T-helper 22 cell (primary cell): ENCODE results near the gene MB.

Source experiments
- DNase-seq: peaks from one replicate; pipeline ENCODE4 v3.0.0-alpha.2; 2020; ENCODE audit warnings: low read depth

The MB gene

DNA sequence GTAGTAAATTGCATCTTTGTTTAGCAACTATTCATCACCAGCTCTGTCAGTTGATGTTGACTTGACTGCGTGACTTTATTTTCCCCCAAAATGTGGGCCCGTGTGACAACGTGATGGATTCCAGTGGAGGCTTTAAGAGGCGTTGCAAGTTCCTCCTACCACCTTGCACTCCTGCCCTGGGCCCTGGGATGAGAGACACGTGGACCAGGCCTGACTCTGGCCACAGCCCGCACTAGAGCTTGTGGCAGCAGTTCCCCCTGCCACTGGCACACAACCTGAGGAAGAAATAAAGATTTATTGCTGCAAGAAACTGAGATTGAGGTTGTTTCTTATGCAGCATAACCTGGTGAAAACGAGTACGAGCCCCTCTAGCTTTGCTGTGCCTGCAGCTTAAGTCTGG, 44.6 kb downstream of the MB start:
- DNase-seq, result no peak

DNA sequence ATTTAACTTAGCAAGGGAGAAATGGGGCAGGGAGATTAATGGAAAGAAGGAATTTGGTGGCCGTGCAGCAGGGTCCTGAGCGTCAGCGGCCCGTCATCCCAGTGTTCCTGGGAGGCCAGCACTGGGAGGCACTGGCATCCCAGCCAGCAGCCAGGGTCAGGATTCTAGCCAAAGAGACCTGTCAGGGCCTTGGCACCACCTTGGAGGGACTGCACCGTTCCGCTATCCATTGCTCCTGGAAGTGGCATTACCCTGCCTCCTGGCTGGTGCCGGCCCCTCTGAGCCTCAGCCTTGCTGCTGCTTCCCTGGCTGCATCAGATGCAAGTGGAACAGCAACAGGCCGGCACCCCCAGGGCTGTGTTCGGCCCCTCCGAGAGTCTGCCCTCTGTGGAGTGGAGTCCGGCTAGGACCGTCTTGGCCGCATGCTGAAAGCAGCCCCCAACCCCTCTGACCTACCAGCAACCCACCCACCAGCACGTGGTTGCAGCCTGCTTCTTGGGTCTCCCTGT, 46.4 kb downstream of the MB start:
- DNase-seq, result no peak

- DNase-seq, result no peak
Measured at GRCh38 chr22:35569916-35570315, 47.2 kb downstream of the MB start.

DNA sequence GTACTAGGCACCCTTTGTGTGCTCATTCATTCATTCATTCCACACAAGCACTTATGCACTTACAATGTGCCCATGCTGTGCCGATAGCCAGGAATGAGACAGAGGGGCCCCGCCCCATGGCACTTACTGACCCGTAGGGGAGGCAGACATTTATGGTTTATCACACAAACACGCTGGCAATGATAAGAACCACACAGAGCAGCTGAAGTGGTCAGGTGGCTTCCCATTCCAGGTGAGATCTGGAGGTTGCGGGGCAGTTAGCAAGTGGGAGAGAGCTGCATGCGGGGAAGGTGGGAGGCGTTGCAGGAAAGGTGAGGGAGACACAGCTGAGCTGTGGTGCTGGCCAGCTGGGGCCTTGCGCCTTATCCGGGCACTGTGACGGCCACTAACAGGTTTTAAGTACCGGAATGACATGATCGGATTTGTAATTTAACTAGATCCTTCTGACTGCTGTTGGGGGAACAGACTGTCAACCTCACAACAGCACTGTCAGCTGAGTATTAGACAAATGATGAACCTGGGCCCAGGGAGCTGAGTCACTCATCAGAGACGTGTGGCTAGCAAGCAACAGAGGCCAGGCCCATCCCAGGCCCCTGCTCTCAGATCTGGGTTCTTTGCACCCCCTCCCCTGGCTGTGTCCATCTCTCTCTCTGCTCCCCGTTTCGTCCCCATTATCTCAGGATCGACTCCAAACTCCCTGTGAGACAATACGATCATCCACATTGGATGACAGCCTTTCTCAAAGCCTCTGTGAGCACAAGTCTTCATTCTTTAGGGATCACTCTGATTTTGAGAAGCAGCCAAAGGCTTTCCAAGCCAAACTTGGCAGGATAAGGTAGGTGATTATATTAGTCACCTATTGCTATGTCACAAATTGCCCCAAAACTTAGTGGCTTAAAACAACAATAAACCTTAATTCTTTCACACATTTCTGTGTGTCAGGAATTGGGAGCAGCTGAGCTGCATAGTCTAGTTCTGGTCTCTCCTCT, 48.1 kb downstream of the MB start:
- no peak for DNase-seq

GRCh38 chr22:35567351-35568141, 49.6 kb downstream of the MB start:
- no peak for DNase-seq

DNA sequence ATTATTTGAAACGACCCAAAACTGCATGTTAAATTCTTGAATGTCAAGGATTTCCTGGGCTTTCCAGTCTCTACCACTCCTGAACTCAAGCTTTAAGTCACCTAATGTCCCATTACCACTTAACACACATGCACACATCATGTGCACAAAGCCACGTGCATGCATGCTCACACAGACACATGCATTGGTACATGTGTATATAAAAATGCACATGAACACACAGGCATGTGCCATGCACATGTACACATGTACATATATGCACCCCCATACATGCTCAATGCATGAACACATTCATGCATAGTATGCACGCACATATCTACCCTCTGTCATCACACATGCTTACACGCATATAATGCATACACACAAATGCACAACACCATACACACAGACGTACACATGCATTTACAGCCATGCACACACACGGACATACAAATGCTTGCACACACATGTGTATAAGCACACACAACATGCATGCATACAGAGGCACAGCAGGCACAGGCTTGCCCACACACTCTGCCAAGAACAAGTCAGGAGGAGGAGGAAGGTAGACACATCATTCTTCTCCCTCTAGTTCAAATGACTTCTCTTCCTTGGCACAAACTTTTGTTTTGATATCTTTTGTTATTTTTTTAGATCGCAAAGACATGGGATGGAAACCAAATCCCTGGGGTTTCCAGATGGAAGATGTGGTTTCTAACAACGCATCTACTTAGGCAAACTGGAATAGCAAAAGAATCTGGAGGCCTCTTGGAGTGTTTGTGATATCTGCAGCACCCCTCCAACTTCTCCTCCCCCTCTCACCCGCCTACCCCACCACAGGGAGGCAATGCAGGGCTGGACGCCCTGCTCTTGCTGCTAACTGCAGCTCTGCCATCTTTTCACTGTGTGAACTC, 51.9 kb downstream of the MB start:
- no peak for DNase-seq

DNA sequence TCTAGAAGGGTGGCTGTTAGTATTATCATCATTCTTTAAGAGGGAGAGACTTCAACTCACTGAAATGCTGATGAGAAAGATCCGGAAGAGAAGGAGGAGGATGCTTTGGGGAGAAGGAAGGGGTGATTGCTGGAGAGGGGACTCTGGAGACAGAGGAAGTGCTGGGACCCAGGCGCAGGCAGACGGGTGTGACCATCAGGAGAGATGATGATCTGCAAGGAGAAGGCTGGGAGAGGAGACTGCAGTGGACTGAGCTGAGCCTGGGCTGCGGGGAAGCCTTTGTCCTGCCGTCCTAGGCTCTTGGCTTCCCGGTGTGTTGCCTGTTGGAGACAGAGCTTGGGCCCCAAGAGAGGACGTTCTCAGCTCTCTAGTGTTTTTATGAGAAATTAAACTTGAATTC, 53.9 kb downstream of the MB start:
- DNase-seq, result no peak

DNA sequence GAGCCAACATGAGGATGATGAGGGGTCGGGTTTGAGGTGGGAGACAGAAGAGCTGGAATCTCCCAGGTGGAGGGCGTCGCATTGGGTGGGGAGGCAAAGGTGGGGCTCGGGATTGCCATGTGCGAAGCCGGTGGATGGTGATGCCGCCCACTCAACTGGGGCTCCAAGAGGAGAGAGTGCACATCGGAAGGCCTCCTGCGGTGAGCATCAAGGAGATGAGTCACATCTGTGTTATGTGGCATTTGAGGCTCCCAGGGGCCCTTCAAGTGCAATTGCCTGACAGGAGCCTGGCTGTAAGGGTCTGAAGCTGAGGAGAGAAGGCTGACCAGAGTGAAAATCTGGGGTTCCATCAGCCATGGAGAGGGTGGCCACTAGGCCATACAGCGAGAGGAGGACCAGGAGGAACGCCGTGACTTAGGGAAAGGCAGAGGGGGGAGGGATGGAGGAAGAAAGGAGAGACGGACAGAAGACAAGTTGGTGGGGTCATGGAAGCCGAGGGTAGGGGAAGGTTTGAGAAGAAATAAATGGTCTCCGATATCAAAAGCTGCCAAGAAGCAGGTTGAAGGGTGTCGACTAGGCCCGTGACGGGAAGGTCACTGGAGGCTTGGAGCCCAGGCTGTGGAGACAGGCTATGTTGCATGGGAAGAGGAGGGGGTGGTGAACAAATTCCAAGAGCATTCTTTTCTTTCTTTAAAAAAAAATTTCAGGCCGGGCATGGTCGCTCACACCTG, 55.2 kb downstream of the MB start:
- DNase-seq, result no peak

DNA sequence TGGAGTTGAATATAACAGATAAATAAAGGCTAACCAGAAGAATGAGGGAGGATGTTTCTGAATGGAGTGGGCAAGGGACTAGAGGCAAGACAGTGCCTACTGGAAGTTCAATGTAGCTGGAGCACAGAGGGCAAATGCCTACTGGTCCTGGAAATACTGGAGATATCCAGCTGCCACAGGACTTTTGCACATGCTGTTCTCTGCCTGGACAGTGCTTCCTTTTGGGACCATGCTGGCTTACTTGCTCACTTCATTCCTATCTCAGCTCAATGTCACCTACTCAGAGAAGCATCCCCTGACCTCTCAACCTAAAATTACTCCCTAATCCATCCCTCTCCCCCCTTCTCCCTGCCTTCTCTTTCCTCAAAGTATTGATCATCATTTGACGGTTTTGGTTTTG, 56.3 kb downstream of the MB start:
- no peak for DNase-seq

DNA sequence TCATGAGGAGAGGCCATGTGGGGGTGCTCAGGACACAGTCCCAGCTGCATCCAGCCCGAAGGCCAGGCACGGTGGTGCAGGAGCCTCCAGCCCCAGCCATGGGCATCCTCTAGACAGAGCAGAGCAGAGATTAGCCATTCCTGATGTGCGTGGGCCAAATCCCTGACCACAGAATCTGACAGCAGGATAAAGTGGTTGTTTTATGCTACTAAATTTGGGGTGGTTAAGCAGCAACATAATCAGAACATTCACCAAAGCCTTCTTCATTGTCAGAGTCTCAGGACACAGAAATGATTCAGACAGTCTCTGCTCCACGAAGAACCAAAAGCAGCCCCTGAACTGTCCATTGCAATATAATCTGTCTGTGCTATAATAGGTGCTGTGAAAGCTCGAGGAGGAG, 56.8 kb downstream of the MB start:
- DNase-seq, result no peak

DNA sequence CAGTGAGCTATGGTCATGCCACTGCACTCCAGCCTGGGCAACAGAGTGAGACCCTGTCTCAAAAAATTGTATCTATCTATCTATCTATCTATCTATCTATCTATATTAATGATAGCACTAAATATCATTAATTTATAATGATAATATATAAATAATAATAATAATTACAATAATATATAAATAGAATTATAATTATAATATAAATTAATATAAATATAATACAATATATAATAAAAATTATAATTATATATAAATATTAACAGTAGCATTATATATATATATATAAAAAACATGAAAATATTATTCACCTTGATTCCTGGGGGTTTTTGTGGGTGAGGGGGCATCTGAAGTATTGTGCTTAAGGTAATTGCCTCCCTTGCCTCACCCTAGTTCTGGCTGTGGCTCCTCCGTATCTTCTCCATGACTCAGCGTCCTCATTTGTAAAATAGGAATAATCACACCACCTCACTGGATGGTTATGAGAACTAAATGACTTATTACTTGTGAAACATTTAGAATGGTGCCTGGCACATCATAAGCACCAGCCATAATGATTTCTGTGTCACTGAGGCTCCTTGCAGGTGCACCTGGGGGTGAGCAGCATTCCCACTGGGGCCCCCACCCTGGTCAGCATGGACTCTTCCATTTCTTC, 57.6 kb downstream of the MB start:
- DNase-seq, result no peak

GRCh38 chr22:35558719-35559118, 58.4 kb downstream of the MB start:
- no peak for DNase-seq

- DNase-seq, result no peak
Measured at GRCh38 chr22:35558031-35558430, 59.1 kb downstream of the MB start.
